ENCODE data around the gene MYO7B. TPM values are rescaled to one million over a fixed set of nuclear protein-coding genes. Genes with fewer than 3 reads are reported as not detected.

Gene MYO7B
- total RNA-seq, 4 donors from 2014 or later = 0.07 to 0.83 (median 0.51) TPM; not detected in 1

DNA sequence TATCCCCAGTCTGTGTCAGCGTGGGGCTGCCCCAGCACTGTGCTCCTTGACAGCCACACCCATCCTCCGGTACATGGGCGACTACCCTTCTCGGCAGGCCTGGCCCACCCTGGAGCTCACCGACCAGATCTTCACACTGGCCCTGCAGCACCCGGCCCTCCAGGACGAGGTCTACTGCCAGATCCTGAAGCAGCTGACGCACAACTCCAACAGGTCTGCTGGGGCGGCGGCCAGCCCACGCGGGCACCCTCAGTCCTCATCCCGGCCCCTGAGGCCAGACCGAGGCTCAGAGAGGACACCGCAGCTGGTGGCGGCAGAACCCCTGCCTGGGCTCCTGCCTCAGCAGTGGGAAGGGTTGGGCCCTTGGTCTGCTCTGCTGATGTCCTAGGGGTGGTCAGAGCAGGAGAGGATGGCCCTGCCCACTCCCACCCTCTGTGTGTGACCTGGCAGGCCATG is 96.1 kb downstream of the MYO7B start:
- TF ChIP-seq POLR2A (IDR thresholded peaks at IDR 0.05) = no peak
- no peak for TF ChIP-seq CTCF (IDR thresholded peaks at IDR 0.05 in 4 of 5, conservative IDR thresholded peaks at IDR 0.05 in 1 of 5)
- in situ Hi-C loops (cut with MboI; ENCODE audit: low sequenced_read_pairs in 4 of 4) = no loop called here
- no peak for ATAC-seq
- no peak for DNase-seq
- Histone ChIP-seq H3K27ac (no peak overlapping the region), H3K36me3 (no peaks in the 10 kb centered on the region), H3K27me3 (no peaks in the 10 kb centered on the region), H3K4me1 (peaks cover 4 to 13% of the 10 kb centered on the region in 2 donors), H3K9me3 (no peaks in the 10 kb centered on the region), H3K4me3 (no peak overlapping the region)
- intact Hi-C loops (cut with DNase I; ENCODE audit: low total_unique reads) = no loop called here

- intact Hi-C loops (cut with DNase I; ENCODE audit: low total_unique reads) (no loop called here), in situ Hi-C loops (cut with MboI; ENCODE audit: low sequenced_read_pairs in 4 of 4) (no loop called here)
- TF ChIP-seq POLR2A (IDR thresholded peaks at IDR 0.05) (no peak), CTCF (IDR thresholded peaks at IDR 0.05 in 4 of 5, conservative IDR thresholded peaks at IDR 0.05 in 1 of 5) (no peak)
- Histone ChIP-seq H3K4me3 (no peak overlapping the region), H3K4me1 (peaks cover 8 to 15% of the 10 kb centered on the region in 2 donors), H3K27ac (no peak overlapping the region), H3K27me3 (no peaks in the 10 kb centered on the region), H3K36me3 (no peaks in the 10 kb centered on the region), H3K9me3 (no peaks in the 10 kb centered on the region)
- no peak for ATAC-seq
- no peak for DNase-seq
These were observed 96.6 kb downstream of the MYO7B start for GRCh38 chr2:127631997-127632581.

DNA sequence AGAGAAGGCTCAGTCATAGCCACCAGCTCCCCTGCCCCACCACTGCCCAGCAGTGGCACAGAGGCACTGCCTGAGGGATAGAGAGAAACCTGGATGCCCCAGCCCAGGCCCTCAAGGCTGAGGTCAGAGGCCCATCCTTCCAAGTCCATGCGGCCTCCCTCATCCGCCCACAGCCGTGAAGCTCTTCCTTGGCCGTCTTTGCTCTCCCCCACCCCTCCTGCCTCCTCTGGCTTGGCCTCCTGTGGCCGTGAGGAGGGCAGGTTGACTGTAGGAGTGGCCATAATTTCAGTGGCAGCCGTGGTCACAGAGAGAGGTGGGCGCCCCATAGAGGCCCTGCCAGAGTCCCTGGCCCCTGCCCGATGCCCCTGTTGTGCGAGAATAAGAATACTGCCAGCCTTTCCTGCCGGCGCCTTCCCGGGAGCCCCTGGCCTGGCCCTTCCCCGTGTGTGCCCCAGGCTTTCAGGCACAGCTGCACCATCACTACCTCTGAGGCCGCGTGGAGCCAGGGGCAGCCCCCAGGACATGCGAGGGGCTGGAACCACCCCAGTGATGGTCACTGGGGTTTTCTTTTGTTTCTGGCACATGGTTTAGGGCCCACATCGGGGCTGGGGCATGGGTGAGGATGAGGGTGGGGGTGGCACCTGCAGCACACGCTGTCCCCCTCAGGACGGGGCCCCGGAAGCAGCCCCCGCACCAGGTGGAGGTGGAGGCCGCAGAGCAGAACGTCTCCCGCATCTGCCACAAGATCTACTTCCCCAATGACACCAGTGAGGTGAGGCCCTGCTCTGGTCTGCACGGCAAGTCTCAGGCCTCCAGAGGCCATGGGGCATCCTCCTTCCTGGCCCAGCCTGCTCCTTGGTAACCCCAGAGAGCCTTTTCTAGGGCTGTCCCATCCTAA is 97.4 kb downstream of the MYO7B start:
- Histone ChIP-seq H3K27ac (peak overlapping the region in 2 of 4 donors; percentile 18 to 46), H3K9me3 (no peaks in the 10 kb centered on the region), H3K27me3 (no peaks in the 10 kb centered on the region), H3K4me1 (peaks cover 16 to 23% of the 10 kb centered on the region in 2 donors), H3K36me3 (no peaks in the 10 kb centered on the region), H3K4me3 (no peak overlapping the region)
- TF ChIP-seq CTCF (IDR thresholded peaks at IDR 0.05 in 4 of 5, conservative IDR thresholded peaks at IDR 0.05 in 1 of 5) = no peak
- TF ChIP-seq POLR2A (IDR thresholded peaks at IDR 0.05) = no peak
- DNase-seq = no peak
- in situ Hi-C loops (cut with MboI; ENCODE audit: low sequenced_read_pairs in 4 of 4) (no loop called here), intact Hi-C loops (cut with DNase I; ENCODE audit: low total_unique reads) (no loop called here)
- no peak for ATAC-seq

- Histone ChIP-seq H3K9me3 (no peaks in the 10 kb centered on the region), H3K27ac (peak overlapping the region in 3 of 4 donors; percentile 18 to 46 (median 46)), H3K36me3 (no peaks in the 10 kb centered on the region), H3K27me3 (no peaks in the 10 kb centered on the region), H3K4me3 (no peak overlapping the region), H3K4me1 (peaks cover 18 to 27% of the 10 kb centered on the region in 2 donors)
- intact Hi-C loops (cut with DNase I; ENCODE audit: low total_unique reads) = no loop called here
- in situ Hi-C loops (cut with MboI; ENCODE audit: low sequenced_read_pairs in 4 of 4) = no loop called here
- no peak for DNase-seq
- no peak for ATAC-seq
- TF ChIP-seq POLR2A (IDR thresholded peaks at IDR 0.05) (no peak), CTCF (IDR thresholded peaks at IDR 0.05 in 4 of 5, conservative IDR thresholded peaks at IDR 0.05 in 1 of 5) (no peak)
These were observed 98.1 kb downstream of the MYO7B start for GRCh38 chr2:127633556-127634065.
